OCI-LY3 (cell line): ENCODE results near the gene DUSP6.

Source experiments
- EZH2phosphoT487 ChIP-seq: fragments of 200-600 bp; shearing (Covaris generic); IDR thresholded peaks from 2 replicates; pipeline ENCODE4 v1.6.1; 2018; ENCODE audit warnings: antibody characterized with exemption, mixed run types, low read depth
- TF ChIP-seq, protein P1 (sequence below): fragments of 200-600, 300-600 bp; sonication (generic); IDR thresholded peaks from 2 replicates; pipeline ENCODE4 v1.5.1; 2014; ENCODE audit warnings: antibody characterized with exemption, low read length, low read depth

DNA sequence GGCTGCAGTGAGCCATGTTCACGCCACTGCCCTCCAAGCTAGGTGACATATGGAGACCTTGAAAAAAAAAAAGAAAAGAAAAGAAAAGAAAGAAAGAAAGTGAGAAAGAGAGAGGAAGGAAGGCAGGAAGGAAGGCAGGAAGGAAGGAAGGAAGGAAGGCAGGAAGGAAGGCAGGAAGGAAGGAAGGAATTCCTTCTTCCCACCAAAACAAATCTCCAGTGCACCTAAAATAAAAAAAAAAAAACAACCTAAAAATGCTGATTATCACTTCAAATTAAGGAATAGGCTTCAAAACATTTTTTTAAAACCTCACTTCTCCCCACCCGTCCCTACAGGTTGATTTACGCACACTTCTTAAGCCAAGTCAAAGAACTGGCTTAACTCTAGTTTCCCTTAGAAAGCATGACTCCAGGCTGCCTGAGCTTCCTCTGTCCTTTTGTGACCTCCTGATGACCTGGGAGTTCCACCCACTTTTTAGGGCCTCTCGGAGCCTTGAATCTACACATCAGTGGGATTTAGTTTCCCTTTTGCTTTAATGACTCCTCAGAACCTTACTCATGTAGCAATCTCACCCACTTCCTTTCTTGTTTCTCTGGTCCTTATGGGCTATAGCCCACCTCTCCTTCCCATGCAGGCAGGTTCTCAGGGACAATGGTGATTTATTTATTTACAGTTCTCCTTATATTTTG is 18.6 kb downstream of the DUSP6 start:
- TF ChIP-seq, protein P1, sequence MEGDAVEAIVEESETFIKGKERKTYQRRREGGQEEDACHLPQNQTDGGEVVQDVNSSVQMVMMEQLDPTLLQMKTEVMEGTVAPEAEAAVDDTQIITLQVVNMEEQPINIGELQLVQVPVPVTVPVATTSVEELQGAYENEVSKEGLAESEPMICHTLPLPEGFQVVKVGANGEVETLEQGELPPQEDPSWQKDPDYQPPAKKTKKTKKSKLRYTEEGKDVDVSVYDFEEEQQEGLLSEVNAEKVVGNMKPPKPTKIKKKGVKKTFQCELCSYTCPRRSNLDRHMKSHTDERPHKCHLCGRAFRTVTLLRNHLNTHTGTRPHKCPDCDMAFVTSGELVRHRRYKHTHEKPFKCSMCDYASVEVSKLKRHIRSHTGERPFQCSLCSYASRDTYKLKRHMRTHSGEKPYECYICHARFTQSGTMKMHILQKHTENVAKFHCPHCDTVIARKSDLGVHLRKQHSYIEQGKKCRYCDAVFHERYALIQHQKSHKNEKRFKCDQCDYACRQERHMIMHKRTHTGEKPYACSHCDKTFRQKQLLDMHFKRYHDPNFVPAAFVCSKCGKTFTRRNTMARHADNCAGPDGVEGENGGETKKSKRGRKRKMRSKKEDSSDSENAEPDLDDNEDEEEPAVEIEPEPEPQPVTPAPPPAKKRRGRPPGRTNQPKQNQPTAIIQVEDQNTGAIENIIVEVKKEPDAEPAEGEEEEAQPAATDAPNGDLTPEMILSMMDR = no peak
- TF ChIP-seq EZH2phosphoT487 = no peak
